ENCODE results near the gene CREB5. TPM values are rescaled to one million over a fixed set of nuclear protein-coding genes. Genes with fewer than 3 reads are reported as not detected.

Gene CREB5
- total RNA-seq, 2 experiments from 2014 or later, result 1.2 to 1.5 TPM

DNA sequence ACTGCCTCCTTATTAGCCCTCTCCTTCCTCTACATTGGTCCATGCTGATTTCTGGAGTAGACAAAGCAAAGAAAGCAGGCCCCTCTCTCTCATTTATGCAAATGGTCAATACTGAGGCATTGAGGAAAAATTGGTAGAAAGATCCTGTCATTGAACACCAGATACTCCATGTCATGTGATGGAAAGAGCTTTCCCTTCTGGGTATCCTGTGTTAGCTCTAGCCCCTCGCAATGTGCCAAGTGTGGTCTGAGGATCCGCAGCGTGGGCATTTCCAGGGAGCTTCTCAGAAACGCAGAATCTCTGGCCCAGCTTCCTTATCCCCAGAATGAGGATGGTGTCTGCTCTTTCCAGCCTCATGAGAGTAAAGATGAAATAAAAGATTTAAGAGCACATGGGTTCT lies 159.1 kb downstream of the CREB5 start:
- Mint-ChIP-seq H3K27ac (no peak overlapping the region), H3K4me3 (no peak overlapping the region), H3K27me3 (peaks cover 5% of the 10 kb centered on the region), H3K4me1 (ENCODE audit: low read depth) (no peaks in the 10 kb centered on the region), H3K36me3 (ENCODE audit: low read depth) (no peaks in the 10 kb centered on the region), H3K9me3 (no peaks in the 10 kb centered on the region)
- TF ChIP-seq CTCF (IDR thresholded peaks at IDR 0.05), result no peak
- ATAC-seq (no peak), DNase-seq (no peak)
- POLR2A ChIA-PET, result no interaction called here
- intact Hi-C loops (cut with micrococcal nuclease), result no loop called here
- CTCF ChIA-PET, result no interaction called here

GRCh38 chr7:28572321-28573058 lies 160.2 kb downstream of the CREB5 start:
- no peak for DNase-seq
- no peaks in the 10 kb centered on the region for H3K9me3 Mint-ChIP-seq
- no peaks in the 10 kb centered on the region for H3K36me3 Mint-ChIP-seq (ENCODE audit: low read depth)
- peaks cover 5% of the 10 kb centered on the region for H3K27me3 Mint-ChIP-seq
- no peak for TF ChIP-seq CTCF (IDR thresholded peaks at IDR 0.05)
- H3K4me3 Mint-ChIP-seq, result no peak overlapping the region
- intact Hi-C loops (cut with micrococcal nuclease), result no loop called here
- ATAC-seq, result no peak
- H3K4me1 Mint-ChIP-seq (ENCODE audit: low read depth), result no peaks in the 10 kb centered on the region
- no peak overlapping the region for H3K27ac Mint-ChIP-seq
- POLR2A ChIA-PET, result no interaction called here
- CTCF ChIA-PET, result no interaction called here

DNA sequence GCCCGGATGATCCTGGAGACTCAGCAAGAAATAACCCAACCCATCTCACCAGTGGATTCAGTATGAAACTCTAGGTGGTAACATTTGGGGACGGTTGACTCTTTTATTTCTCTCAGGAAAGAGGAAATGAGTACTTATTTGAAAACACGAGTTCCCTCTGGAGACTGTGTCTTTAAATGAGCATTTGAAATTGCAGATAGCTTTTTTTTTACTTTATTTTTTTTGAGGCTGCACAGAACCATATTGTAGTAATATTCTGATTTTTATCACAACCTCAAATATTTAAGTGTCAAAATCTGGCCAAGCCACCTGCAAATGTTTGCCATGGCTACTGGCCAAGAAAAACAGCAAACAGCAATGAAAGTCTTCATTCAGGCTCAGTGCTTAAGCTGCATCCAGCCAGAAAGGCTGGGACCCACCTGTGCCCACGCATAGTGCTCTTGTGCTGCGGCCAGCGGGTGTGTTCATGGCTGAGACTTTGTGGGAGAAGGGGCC lies 160.8 kb downstream of the CREB5 start:
- H3K9me3 Mint-ChIP-seq, result no peaks in the 10 kb centered on the region
- no peak for ATAC-seq
- intact Hi-C loops (cut with micrococcal nuclease), result no loop called here
- no peak for TF ChIP-seq CTCF (IDR thresholded peaks at IDR 0.05)
- ChIA-PET CTCF (no interaction called here), POLR2A (no interaction called here)
- no peak for DNase-seq
- H3K27ac Mint-ChIP-seq, result no peak overlapping the region
- no peak overlapping the region for H3K4me3 Mint-ChIP-seq
- no peaks in the 10 kb centered on the region for H3K36me3 Mint-ChIP-seq (ENCODE audit: low read depth)
- H3K27me3 Mint-ChIP-seq, result peaks cover 5% of the 10 kb centered on the region
- no peaks in the 10 kb centered on the region for H3K4me1 Mint-ChIP-seq (ENCODE audit: low read depth)

GRCh38 chr7:28573651-28574301 lies 161.5 kb downstream of the CREB5 start:
- ATAC-seq (no peak), DNase-seq (no peak)
- Mint-ChIP-seq H3K9me3 (no peaks in the 10 kb centered on the region), H3K4me1 (ENCODE audit: low read depth) (no peaks in the 10 kb centered on the region), H3K4me3 (no peak overlapping the region), H3K36me3 (ENCODE audit: low read depth) (no peaks in the 10 kb centered on the region), H3K27me3 (peaks cover 5% of the 10 kb centered on the region), H3K27ac (no peak overlapping the region)
- TF ChIP-seq CTCF (IDR thresholded peaks at IDR 0.05), result no peak
- ChIA-PET POLR2A (no interaction called here), CTCF (no interaction called here)
- intact Hi-C loops (cut with micrococcal nuclease), result no loop called here

- ChIA-PET CTCF (no interaction called here), POLR2A (interaction anchor here (1.3 kb wide), 1 partner anchor 11 kb away, joined by 3 read pairs; no protein-coding TSS in a partner anchor)
- no peak overlapping the region for H3K4me3 Mint-ChIP-seq
- peaks cover 5% of the 10 kb centered on the region for H3K27me3 Mint-ChIP-seq
- intact Hi-C loops (cut with micrococcal nuclease), result no loop called here
- H3K36me3 Mint-ChIP-seq (ENCODE audit: low read depth), result no peaks in the 10 kb centered on the region
- TF ChIP-seq CTCF (IDR thresholded peaks at IDR 0.05), result no peak
- DNase-seq, result no peak
- H3K9me3 Mint-ChIP-seq, result no peaks in the 10 kb centered on the region
- H3K27ac Mint-ChIP-seq, result no peak overlapping the region
- no peak for ATAC-seq
- H3K4me1 Mint-ChIP-seq (ENCODE audit: low read depth), result no peaks in the 10 kb centered on the region
Measured at GRCh38 chr7:28575241-28575643, 162.9 kb downstream of the CREB5 start.
